HepG2 (cell line): Measurements from ENCODE around the gene ATAD2B.

Experiments
- HNRNPK ChIP-seq: fragments of 200-400 bp; formaldehyde crosslinking; IDR thresholded peaks from 2 replicates; pipeline ENCODE4 v1.6.1; 2018; ENCODE audit warnings: low read length, low read depth, moderate library complexity, mild to moderate bottlenecking; ENCODE audit not compliant: poor library complexity, severe bottlenecking
- KDM5A ChIP-seq: fragments of 200-600 bp; sonication (generic); IDR thresholded peaks from 2 replicates; pipeline ENCODE4 v1.7.0; 2018; ENCODE audit warnings: antibody characterized with exemption, mild to moderate bottlenecking, low read length, borderline replicate concordance
- ZBTB7A ChIP-seq: sonication (generic); formaldehyde crosslinking; IDR thresholded peaks from 2 replicates; pipeline ENCODE4 v1.8.0; 2022; ENCODE audit warnings: mild to moderate bottlenecking, missing genetic modification reagents
- ZNF280B ChIP-seq: sonication (generic); formaldehyde crosslinking; IDR thresholded peaks from 2 replicates; pipeline ENCODE4 v1.5.0; 2020; ENCODE audit warnings: missing genetic modification reagents, mild to moderate bottlenecking, borderline replicate concordance
- ZNF704 ChIP-seq: sonication (generic); formaldehyde crosslinking; IDR thresholded peaks from 2 replicates; pipeline ENCODE4 v1.8.1; 2023; ENCODE audit warnings: mild to moderate bottlenecking, inconsistent platforms, moderate library complexity, missing genetic modification reagents, borderline replicate concordance

- TF ChIP-seq HNRNPK (no peak), ZNF704 (CRISPR knock-in tag) (no peak), ZBTB7A (no peak), KDM5A (no peak), ZNF280B (no peak)
These were observed 98.5 kb downstream of the ATAD2B start for GRCh38 chr2:23828256-23828980.
